ENCODE measurements around the gene TKT.
A peak's percentile ranks its signal among the peaks of the same experiment; 100 is the strongest.

The TKT gene

DNA sequence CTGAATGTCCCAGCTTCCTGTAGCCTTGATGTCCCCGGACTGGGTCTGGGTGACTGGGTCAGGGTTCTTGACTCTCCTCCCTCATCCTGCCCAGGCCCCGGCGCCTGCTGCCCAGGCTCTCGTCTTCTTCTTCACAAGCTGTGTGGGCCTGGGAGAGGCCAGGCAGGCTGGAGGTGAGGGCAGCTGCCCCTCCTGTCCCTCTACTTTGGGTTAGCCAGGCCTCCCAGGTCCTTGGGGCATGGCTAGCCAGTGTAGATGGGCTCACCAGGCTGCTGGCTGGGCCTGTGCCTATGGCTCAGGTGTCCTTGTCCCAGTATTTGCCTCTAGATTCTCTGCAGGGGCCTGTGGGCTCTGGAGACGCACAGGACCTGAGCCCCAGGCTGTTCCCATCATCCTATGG is 31.8 kb downstream of the TKT start:
- no peak for DNase-seq (ENCODE audit: low spot score)

DNA sequence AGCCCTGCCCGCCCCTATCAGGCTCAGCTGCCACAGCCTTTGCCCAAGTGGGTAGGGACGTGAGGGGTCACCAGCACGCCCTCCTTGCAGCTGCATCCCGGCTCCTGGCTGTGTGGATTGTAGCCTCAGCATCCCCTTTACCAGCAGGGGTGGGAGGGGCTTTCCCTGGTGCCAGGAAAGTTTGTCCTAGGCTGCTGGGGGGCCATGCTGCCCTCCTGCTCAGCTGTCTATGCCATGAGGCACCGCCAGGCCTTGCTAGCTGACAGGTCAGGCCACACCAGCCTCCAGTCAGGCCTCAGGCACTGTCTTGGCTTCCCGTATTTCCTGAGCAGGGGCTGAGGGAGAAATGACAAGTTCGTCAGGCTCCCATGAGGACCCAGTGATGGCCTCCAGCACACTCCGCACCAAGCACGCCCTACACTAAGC is 32.3 kb downstream of the TKT start:
- DNase-seq (ENCODE audit: low spot score), result no peak

DNA sequence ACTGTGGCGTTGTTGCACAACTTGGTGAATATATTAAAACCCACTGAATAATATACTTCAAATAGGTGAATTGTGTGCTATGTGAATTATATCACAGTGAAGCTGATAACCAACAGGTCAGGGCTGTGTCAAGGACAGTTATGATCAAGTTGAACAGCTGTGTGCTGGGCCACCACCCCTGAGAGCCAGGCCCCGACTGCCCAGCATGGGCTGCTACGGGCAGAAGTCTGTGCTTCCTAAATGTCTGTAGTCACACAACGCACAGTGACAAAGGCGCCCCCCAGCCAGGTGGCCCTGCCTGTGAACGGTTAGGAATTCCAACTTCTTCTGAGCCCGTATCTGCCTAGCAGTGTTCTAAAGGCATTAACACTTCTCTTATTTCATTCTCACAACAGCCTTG is 32.8 kb downstream of the TKT start:
- no peak for DNase-seq (ENCODE audit: low spot score)

DNA sequence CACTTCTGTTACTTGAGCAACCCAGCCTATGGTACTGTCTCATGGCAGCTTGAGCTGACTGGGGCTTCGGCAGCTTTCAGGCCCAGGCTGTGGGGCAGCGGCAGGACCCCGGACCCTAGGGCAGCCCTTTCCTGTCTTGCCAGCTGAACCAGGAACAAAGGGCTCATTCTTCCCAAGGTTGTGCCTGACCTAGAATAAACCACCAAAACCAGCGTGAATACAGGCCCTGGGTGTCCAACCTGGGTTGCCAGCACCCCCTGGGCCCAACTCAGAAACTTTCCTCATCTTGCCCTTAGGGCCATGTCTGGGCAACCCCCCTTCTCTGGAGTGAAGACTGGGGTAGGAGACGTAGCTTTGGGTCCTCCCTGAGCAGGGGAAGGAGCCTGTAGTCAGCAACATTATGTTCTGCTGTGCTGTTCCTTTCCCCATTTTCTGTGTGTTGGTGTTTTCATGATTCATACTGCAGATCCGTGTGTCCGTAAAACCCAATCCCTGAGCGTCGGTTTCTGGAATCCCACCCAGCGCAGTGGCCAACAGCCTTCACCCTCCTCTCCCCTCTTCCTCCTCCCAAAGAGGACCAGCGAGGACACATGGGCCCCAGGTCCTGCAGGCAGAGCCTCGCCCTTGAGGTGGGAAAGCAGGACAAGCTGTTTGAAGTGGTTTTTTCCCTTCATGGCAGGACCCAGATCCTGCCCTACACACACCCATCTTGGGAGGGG is 33.5 kb downstream of the TKT start:
- no peak for DNase-seq (ENCODE audit: low spot score)

DNA sequence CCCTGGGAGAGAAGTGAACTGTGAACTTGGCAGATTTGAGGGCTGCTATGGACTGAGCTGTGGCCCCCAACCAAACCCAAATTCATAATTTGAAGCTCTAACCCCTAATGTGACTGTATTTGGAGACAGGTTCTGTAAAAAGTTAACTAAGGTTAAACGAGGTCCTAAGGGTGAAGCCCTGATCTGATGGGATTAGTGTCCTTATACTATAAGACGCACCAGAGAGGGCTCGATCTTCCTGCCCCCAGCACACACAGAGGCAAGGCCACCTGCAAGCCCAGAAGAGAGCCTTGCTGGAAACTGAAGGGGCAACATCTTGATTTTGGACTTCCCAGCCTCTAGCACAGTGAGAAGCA is 34.0 kb downstream of the TKT start:
- DNase-seq (ENCODE audit: low spot score), result no peak

DNA sequence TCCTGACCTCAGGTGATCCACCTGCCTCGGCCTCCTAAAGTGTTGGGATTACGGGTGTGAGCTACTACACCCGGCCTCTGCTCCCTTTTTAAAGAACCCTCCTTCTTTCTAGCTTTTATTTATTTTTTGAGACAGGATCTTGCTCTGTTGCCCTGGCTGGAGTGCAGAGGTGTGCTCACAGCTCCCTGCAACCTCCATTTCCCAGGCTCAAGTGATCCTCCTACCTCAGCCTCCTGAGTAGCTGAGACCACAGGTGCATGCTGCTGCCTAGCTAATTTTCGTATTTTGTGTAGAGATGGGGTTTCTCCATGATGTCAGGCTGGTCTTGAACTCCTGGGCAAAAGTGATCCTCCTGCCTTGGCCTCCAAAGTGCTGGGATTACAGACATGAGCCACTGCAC is 34.5 kb downstream of the TKT start:
- no peak for DNase-seq (ENCODE audit: low spot score)

DNA sequence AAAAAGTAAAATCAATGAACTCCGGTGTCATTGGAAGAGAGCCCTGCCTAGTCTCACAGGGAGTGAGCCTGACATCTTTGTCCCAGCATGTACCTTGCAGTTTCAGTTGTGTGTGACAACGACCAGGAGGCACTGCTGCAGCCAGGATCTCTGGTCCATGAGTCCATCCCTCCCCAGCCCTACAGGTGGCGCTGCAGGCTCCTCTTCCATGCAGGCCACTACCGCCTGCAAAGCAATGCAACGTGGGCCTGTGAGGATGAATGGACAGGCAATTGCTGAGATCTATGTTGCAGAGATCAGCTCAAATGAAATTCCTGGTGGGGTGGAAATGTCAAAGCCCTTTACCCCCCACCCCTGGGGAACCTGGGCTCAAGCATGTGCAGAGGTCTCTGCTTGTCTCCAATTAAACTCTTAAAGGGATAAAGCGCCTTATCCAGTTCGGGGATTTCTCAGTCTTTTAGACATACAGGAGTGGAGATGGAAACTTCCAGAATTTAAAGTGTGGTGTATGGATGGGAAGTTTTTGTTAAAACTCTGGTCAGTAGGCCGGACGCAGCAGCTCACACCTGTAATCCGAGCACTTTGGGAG is 35.8 kb downstream of the TKT start:
- peak; percentile 76 for DNase-seq (ENCODE audit: low spot score)

DNA sequence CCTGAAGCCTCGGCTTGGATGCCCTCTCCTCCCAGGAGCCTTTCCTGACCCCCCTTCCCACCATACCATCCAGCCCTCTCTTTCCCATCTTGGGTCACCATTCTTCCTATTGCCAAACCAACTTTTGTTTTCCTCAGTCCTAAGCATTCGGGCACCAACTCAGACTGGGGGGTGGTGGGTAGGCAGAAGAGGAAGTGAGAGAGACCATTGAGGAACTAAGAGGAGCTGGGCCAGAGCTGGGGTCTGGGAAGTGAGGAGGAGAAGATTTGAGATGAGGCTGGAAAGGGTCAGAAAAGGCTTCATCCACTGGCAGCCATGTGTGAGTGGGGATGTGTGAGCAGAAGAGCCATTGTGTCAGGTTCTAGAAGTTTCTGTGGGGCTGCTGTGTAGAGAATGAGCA is 37.7 kb downstream of the TKT start:
- no peak for DNase-seq (ENCODE audit: low spot score)

DNA sequence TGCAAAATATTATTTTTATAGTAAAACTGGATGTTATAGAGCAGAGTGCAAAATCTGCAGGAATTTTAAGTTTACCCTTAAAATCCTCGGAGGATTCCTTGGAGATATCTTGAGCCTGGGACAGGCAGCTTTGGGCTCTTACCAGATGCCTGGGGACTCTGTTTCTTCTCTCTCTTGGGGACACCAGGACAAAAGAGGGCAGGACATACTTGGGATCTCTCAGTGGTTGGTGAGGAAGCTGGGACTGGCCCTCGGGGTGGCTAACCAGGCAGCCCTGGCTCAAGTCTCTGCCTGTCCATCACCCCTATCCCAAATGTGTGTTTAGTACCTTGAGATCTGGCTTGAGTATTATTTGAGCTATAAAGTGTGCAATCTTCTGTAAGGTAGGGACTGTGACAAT is 38.6 kb downstream of the TKT start:
- DNase-seq (ENCODE audit: low spot score), result no peak

DNA sequence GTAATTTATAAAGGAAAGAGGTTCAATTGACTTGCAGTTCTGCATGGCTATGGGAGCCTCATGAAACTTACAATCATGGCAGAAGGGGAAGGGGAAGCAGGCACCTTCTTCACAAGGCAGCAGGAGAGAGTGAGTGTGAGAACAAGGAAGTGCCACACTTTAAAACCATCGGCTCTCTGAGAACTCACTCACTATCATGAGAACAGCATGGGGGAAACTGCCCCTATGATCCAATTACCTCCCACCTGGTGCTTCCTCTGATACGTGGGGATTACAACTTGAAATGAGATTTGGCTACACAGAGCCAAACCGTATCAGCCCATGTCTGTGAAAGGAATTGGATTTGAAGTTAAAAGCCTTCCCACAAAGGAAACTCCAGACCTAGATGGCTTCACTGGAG is 39.1 kb downstream of the TKT start:
- no peak for DNase-seq (ENCODE audit: low spot score)

DNA sequence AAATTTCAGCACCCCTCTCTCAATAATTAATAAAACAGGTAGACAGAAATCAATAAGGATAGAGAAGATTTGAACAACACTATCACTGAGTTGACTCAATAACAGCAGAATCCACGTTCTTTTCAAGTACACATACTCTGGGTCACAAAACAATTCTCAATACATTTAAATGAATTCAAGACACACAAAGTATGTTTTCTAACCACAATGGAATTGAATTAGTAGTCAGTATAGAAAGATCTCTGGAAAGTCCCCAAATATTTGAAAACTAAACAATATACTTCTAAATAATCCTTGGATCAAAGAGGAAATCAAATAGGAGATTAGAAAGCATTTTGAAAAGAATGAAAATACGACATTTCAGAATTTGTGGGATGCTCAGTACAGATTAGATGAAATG is 40.0 kb downstream of the TKT start:
- DNase-seq (ENCODE audit: low spot score), result no peak

DNA sequence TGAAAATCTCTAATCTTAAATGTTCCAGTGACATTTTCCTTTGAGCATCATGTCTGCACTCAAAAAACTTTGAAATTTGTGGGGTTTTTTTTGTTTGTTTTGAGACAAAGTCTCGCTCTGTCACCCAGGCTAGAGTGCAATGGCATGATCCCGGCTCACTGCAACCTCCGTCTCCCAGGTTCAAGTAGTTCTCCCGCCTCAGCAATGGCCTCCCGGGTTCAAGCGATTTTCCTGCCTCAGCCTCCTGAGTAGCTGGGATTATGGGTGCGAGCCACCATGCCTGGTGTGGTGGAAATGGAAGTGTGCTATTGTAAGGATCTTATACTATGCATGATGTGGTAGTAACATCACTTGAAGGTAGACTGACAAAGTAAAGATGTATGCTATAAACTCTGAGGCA is 42.5 kb downstream of the TKT start:
- no peak for DNase-seq (ENCODE audit: low spot score)

DNA sequence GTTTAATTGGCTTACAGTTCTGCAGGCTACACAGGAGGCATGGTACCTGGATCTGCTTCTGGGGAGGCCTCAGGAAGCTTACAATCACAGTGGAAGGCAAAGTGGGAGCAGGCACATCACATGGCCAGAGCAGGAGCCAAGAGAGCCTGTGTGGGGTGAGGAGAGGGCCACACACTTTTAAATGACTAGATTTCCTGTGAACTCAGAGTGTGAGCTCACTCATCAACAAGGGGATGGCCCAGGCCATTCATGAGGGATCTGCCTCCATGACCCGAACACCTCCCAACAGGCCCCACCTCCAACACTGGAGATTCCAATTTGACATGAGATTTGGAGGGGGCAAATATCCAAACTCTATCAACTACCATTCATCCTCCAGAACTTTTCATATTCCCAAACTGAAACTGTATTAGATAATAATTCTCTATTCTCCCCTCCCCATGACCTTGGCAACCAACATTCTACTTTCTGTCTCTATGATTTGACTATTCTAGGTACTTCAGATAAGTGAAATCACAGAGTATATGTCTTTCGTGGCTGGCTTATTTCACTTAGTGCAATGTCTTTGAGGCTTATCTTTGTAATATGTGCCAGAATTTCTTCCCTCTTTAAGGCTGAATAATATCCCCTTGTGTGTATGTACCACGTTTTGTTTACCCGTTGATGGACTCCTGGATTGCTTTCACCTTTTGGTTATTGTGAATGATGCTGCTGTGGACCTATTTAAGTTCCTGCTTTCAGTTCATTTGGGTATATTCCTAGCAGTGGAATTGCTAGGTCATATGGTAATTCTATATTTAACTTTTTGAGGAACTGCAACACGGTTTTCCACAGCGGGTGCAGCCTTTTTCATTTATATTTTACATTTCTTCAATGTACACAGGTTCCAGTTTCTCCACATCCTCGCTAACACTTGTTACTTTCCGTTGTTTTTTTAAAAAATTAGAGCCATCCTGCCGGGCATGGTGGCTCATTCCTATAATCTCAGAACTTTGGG is 43.8 kb downstream of the TKT start:
- no peak for DNase-seq (ENCODE audit: low spot score)

DNA sequence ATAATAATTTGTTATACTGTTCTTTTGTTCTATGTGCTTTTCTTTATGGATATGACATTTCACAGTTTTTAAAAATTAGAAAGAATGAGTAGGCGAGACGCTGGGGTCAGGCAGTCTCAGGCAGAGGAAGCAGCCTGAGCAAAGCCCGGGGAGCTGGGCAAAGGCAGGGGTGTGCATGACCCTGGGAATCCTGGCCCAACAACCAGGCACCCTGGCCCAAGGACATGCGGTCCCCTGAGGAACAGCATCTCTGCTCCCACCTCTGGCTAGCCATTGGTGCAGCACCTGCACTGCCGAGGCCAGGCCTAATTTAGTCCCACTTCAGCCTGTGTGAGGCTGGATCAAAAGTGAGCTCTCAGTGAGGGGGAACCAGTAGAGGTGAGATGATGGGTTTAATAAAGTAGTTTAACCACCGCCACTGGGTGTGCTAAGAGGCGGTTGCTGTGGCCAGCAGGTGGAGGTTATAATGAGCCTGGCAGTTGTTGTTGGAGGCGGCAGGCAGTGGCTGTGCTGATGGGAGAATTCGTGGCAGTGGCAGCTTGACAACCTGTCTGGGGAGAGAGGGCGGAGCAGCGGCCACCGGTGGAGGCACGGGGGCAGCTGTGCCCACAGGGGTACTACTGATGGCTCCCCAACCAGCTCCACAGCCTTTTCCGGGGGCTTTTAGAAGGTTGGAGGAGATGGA is 53.3 kb downstream of the TKT start:
- DNase-seq (ENCODE audit: low spot score), result no peak

DNA sequence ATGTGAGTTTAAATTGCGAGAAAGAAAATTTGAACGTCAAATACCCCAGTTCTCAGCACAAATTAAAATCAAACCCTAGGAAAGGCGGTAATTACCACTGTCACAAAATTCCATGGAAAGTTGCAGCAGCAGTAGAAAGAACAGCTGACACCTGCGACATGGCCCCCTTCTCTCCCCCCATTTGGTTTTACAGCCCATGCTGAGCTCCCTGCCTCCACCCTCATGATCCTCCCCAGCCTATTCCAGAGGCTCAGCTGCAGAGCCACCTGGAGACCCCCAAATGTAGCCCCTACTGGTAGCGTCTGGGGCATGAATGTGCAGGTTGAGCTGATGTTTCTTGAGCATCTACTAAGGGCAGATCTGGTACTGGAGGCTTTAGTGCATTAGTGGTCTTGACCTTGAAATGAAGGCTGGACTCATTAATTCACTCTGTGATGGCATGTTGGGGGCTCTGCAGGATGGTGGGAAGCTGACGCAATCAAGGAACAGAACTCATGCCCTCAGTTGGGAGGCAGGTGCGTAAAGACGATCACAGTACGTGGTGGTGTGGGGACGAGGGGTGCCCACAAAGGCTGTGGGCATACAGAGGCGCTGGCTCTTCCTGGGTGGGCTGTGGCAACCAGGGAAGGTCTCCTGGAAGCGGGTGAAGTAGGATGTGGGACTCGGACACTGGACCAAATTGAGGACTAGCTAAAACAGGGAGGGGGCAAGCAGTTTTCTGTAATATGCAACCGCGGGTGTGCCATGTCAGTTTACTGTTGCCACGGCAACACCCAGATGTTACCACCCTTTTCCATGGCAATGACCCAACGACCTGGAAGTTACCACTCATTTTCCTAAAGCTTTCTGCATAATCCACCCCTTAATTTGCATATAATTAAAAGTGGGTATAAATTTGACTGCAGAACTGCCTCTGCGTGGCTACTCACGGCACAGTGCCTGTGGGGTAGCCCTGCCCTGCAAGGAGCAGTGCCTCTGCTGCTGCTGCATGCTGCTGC is 55.0 kb downstream of the TKT start:
- no peak for DNase-seq (ENCODE audit: low spot score)

DNA sequence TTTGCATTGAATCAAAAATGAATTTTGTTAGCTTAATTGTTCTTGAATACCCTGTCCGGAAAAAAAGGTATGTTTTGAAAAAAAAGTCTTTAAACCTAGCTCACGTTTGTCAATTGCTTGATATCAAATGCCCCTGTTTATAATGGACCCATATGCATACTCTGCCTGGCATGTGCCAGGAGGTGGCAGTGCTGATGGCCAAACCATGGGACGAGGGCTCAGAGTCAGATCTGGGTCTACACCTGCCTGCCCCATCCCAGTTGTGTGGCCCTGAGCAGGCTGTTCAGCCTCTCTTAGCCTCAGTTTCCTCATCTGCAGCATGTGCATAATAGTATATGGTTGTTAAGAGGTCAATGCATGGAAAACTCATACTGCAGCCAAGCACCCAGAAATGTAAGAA is 56.0 kb downstream of the TKT start:
- no peak for DNase-seq (ENCODE audit: low spot score)

DNA sequence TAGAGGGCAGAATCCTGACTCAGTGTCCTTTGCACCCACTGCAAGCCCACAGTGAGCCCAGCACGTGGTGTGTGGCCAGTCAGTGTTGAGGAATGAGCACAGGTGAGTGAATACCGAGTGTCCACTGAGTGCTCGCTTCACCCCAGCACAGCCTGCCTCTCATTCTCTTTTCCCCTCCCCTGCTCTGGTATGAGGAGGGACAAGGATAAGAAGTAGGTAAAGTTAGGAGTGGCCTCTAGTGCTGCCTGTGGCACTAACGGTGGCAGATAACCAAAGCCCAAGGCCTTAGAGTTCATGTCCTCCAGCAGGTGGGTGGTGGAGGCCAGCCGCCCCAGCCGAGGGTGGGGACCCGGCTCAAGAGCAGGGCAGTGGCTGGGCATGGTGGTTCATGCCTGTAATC is 56.8 kb downstream of the TKT start:
- no peak for DNase-seq (ENCODE audit: low spot score)

DNA sequence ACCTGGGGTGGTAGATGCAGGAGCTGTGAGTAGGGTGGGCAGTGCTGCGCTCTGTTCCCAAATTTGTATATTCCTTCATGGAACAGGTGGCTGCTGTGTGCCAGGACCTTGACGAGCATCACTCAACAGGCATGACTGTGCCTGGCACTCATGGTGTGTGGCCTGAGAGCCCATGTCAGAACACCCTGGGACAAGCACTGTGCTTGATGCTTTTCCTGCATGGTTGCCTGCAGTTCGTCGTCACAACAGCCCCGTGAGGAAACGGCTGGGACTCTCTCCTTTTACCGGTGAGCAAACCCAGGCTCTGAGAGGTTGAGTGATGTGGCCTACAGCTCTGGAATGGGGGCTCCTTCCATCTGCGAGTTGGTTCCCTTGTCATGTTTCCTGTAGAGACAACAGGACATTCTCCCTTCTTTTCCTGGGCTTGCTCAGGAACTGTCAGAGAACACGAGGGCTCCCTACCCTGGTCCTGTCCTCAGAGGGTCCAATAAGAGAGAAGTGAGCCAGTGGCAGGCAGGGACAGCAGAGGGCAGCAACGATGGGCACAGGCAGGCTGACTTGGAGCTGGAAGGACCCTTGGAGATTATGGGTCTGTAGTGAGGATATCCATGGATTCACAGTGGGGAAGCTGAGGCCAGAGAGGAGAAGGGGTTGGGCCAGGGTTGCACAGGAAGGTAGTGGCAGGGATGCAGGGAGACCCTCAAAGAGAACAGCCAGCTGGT is 57.4 kb downstream of the TKT start:
- DNase-seq (ENCODE audit: low spot score), result no peak

DNA sequence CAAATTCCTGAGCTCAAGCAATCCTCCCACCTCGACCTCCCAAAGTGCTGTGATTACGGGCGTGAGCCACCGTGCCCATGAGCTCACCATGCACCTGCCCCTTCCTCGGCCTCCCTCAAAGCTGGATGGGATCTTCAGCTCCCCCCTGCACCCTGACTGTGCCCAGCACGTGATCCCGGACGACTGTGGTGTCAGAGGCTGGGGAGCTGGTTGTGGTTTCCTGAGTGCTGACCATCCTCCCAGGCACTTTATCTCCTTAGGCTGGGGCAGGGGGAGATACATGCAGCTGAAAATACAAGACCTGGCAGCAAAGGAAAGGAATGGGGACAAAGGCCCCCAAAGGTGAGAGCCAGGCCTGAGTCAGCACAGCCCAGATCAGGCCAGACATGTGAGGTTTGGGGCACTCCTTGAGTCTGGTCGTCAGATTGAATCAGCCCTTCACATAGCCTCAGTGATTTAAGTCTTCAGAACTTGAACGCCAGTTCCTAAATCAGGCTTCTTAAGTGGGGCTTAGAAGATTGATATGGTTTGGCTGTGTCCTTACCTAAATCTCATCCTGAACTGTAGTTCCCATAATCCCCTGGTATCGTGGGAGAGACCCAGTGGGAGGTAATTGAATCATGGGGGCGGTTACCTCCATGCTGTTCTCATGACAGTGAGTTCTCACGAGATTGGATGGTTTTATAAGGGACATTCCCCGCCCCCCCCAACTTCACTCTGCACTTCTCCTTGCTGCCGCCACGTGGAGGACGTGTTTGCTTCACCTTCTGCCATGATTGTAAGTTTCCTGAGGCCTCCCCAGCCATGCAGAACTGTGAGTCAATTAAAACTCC is 59.0 kb downstream of the TKT start:
- DNase-seq (ENCODE audit: low spot score), result peak; percentile 41
